Keratinocyte (primary cell): ENCODE measurements around the gene ZBTB3.
A peak's percentile ranks its signal among the peaks of the same experiment; 100 is the strongest.

ENCODE experiments used
- CTCF ChIP-seq, 3 experiments: IDR thresholded peaks in 1 of 3; conservative IDR thresholded peaks in 1 of 3; optimal IDR thresholded peaks in 1 of 3; 2 replicates in 2 of 3; 3 replicates in 1 of 3; pipeline versions ENCODE3 to v1.5.1; 2011; ENCODE audit warnings: low read length in 3 of 3, mild to moderate bottlenecking in 3 of 3, moderate library complexity in 2 of 3, control low read depth in 1 of 3, inconsistent platforms in 1 of 3; ENCODE audit not compliant: insufficient read depth in 2 of 3; ENCODE audit errors: extremely low read depth in 1 of 3
- EZH2 ChIP-seq: IDR thresholded peaks from one replicate; pipeline ENCODE4 v1.6.1; 2012; ENCODE audit warnings: inconsistent platforms, mild to moderate bottlenecking, low read length, moderate library complexity

GRCh38 chr11:62788991-62789390 is 35.0 kb upstream of the ZBTB3 start:
- peak in 1 of 3 experiments; percentile 6 for TF ChIP-seq CTCF (optimal IDR thresholded peaks at IDR 0.05 in 1 of 3, IDR thresholded peaks at IDR 0.05 in 1 of 3, conservative IDR thresholded peaks at IDR 0.05 in 1 of 3; ENCODE audit: extremely low read depth in 1 of 3, insufficient read depth in 2 of 3, low read length in 3 of 3)
- TF ChIP-seq EZH2 = no peak
